ENCODE data around the gene CMYA5. TPM values are rescaled to one million over a fixed set of nuclear protein-coding genes. Genes with fewer than 3 reads are reported as not detected.

CMYA5 gene
- total and polyA plus RNA-seq, 9 of the 15 experiments (the other 6 are each of a cell fraction or from before 2014, with no cell fraction given): 0.18 to 1.1 (median 0.32) TPM

GRCh38 chr5:79703381-79703645 lies 13.7 kb downstream of the CMYA5 start (continued):
- no peak for TF ChIP-seq RNF219 (CRISPR knock-in tag; IDR thresholded peaks at IDR 0.05)
- TF ChIP-seq TBL1XR1 (IDR thresholded peaks at IDR 0.05; ENCODE audit: low read length in 2 of 2): no peak
- no peak for TF ChIP-seq ZNF551 (CRISPR knock-in tag; IDR thresholded peaks at IDR 0.05)

DNA sequence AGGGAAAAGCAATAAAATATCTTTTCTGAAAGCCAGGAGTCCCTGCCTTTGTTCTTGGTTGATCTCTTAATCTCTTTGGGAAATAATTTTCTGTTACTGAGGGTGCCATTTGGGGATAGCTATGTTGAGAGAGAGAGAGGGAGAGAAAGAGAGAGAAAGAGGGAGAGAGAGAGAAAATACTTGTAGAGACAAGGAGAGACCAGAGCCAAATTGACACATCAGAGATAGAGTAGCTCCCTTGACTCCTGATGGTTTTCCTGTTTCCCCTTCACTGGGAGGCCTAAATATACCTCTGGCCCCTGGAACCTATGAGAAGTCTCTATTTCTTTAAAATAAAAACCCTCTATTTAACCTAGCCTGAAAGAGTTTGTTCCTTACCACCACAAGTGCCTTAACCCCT lies 14.9 kb downstream of the CMYA5 start:
- H3K4me3 ChIP-seq: no peak overlapping the region
- no peak overlapping the region for H3K27ac ChIP-seq (ENCODE audit: extremely low read depth, low read depth, low read length)
- H3K4me2 ChIP-seq (ENCODE audit: insufficient read depth, low read length): no peak overlapping the region
- no peak overlapping the region for H2AFZ ChIP-seq (ENCODE audit: low read depth, low read length)
- no peaks in the 10 kb centered on the region for H3K9me1 ChIP-seq (ENCODE audit: control insufficient read depth, insufficient read depth, low read length)
- no peaks in the 10 kb centered on the region for H3K27me3 ChIP-seq (ENCODE audit: control insufficient read depth in 2 of 2, insufficient read depth in 2 of 2, low read length in 2 of 2)
- H4K20me1 ChIP-seq (replicated peaks; ENCODE audit: control insufficient read depth, insufficient read depth, low read length): no peaks in the 10 kb centered on the region
- no peaks in the 10 kb centered on the region for H3K4me1 ChIP-seq (replicated peaks in 1 of 2; ENCODE audit: control insufficient read depth in 2 of 2, insufficient read depth in 2 of 2, low read length in 2 of 2)
- in situ Hi-C loops (cut with MboI) (no loop called here), intact Hi-C loops (cut with micrococcal nuclease) (no loop called here)
- ChIA-PET POLR2A (interaction anchor here (0.6 to 1.4 kb wide), 3 partner anchors 15 to 554 kb away, joined by 3 read pairs; partner anchors contain the start of gene CMYA5), CTCF (ENCODE audit: low intra/inter-chr PET ratio) (no interaction called here)
- DNase-seq (ENCODE audit: extremely low read depth in 1 of 4, low spot score in 3 of 4) (no peak), ATAC-seq (no peak), FAIRE-seq (no peak)
- no TSS peak for BruUV-seq (replicated peaks)
- no peaks in the 10 kb centered on the region for H3K79me2 ChIP-seq (ENCODE audit: control insufficient read depth, insufficient read depth, low read length)
- no peak overlapping the region for H3K9ac ChIP-seq (ENCODE audit: insufficient read depth in 1 of 2, low read depth in 2 of 2, low read length in 2 of 2)
- no peaks in the 10 kb centered on the region for H3K36me3 ChIP-seq (ENCODE audit: control insufficient read depth, insufficient read depth, low read length)
- no peaks in the 10 kb centered on the region for H3K9me3 ChIP-seq (replicated peaks; ENCODE audit: control insufficient read depth, insufficient read depth, low read depth, low read length)
- TF ChIP-seq SIRT6 (IDR thresholded peaks at IDR 0.05; ENCODE audit: low read depth, low read length): no peak
- TF ChIP-seq, protein P1, sequence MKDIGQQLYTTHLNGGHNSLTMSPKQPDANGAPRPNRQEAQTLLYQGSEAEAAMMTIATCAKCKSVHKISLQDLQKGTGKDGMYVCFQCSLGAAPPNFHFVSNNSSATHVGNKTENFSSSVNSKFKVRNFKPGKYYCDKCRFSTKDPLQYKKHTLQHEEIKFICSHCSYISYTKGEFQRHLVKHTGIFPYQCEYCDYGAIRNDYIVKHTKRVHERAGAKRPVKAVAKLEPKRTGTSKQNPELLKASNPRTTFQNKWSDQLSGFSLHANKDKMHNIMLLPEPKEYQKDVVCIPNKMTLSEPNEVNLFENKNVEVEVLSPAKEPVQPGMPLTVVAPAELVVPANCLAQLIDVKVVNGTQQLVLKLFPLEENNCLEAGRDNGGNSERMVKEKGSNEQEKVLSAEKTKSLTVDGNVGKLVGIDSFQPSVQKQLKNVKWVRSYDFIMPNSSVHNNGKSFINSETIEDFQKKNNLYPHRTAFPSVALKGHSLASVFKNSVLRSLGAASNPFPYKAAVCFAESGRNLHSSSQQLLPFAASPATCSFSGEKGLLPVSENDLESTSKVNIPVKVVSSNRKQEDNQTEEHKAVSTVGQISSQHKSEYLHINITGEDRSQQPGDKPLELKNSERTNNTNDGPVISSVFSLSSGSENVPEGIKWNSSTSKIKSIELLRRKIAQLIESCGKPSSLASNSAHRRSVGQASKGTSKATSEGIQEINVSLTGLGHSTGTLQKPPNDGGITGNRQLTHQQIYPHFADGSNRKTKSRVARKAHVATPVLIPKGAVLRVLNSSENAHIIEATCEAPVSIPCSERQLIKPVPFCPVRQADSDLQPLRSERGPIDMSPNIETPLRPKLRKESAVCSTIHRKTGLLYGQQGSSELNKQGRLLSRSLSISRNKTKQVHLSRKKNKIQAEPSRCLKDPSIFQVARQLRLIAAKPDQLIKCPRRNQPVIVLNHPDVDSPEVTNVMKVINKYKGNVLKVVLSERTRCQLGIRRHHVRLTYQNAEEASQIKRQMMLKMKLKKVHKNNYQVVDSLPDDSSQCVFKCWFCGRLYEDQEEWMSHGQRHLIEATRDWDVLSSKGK (CRISPR knock-in tag; IDR thresholded peaks at IDR 0.05): no peak

All from K562 (cell line).